ENCODE results near the gene PRCC.
"Not testable (repeated sequence)": the region's sequence is repeated elsewhere in the genome, so short reads cannot be mapped to it uniquely, and the experiment has no call there.

Gene PRCC

DNA sequence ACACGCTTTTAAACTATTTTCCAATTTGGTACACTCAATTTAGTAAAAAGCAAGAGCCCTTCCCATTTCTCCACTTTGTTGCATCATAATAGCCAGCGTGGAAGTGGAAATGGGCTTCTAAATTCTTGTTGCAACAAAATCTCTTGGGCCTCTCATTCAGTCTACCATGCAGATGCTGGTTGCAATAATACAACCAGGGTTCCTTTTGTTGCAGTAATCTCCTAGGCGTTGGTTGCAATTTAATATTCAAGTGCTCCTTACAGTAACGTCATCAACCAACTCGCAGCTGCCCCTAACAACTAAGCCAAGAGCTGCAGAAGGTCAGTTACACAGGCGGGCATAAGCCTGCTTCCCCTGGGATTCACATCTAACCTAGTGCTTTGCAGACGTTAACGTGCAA lies 13.1 kb upstream of the PRCC start:
- TF ChIP-seq, protein P1, sequence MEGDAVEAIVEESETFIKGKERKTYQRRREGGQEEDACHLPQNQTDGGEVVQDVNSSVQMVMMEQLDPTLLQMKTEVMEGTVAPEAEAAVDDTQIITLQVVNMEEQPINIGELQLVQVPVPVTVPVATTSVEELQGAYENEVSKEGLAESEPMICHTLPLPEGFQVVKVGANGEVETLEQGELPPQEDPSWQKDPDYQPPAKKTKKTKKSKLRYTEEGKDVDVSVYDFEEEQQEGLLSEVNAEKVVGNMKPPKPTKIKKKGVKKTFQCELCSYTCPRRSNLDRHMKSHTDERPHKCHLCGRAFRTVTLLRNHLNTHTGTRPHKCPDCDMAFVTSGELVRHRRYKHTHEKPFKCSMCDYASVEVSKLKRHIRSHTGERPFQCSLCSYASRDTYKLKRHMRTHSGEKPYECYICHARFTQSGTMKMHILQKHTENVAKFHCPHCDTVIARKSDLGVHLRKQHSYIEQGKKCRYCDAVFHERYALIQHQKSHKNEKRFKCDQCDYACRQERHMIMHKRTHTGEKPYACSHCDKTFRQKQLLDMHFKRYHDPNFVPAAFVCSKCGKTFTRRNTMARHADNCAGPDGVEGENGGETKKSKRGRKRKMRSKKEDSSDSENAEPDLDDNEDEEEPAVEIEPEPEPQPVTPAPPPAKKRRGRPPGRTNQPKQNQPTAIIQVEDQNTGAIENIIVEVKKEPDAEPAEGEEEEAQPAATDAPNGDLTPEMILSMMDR (IDR thresholded peaks at IDR 0.05), result no peak
- no peak for DNase-seq (ENCODE audit: low spot score)
- Histone ChIP-seq H3K27ac (no peak overlapping the region), H3K4me3 (no peak overlapping the region)

DNA sequence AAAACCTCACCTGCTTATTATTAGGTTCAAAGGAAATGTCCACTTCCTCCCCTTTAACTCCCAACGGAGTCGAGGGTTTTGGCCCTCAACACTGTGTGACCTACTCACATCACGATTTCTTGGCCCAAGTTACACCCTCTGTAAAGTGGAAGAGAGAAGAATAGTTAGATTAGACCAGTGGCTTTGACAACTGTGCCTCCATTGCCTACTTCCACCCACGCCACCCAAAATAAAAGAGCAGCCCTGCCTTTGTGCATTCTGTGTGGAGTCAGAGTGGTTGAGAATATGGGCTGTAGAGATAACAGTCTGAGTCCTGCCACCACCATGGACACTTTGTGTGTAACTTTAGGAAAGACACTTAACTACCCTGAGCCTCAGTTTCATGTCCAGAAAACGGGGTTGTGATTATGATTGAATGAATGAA lies 11.8 kb upstream of the PRCC start:
- H3K27ac ChIP-seq, result no peak overlapping the region
- TF ChIP-seq, protein P1 (IDR thresholded peaks at IDR 0.05), result no peak
- DNase-seq (ENCODE audit: low spot score), result no peak
- H3K4me3 ChIP-seq, result no peak overlapping the region

DNA sequence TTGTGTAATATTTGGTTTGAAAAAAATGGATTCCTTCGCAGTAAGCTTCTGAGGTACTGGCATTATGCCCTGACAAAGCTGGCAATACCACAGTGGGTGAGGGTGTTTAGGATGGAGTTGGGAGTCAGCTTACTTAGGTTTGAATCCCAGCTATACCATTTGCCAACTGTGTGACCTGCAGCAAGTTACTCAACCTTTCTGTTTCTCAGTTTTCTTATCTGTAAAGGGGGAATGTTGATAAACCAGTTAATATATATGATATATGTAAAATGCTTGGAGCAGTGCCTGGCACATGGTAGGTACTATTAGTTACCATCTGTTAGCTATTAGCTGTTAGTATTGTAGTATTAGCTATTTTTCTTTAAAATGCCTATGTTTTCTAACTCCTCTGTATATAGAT lies 11.0 kb upstream of the PRCC start:
- H3K27ac ChIP-seq, result no peak overlapping the region
- TF ChIP-seq, protein P1 (IDR thresholded peaks at IDR 0.05), result no peak
- H3K4me3 ChIP-seq, result no peak overlapping the region
- DNase-seq (ENCODE audit: low spot score), result no peak

DNA sequence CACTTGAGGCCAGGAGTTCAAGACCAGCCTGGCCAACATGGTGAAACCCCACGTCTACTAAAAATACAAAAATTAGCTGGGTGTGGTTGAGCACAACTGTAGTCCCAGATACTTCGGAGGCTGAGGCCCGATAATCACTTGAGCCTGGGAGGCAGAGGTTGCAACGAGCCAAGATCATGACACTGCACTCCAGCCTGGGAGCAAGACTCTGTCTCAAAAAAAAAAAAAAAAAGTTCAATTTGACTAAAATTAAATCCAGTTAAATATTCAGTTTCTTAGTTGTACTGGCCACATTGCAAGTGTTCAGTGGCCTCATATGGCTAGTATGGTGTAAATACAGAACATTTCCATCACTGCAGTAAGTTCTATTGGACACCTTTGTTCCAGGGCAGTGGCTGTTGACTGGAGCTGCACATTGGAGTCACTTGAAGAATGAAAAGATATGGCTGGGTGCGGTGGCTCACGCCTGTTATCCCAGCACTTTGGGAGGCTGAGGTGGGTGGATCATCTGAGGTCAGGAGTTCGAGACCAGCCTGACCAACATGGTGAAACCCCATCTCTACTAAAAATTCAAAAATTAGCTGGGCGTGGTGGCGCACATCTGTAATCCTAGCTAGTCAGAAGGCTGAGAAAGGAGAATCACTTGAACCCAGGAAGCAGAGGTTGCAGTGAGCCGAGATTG lies 9.6 kb upstream of the PRCC start:
- DNase-seq (ENCODE audit: low spot score); H3K27ac ChIP-seq; H3K4me3 ChIP-seq: not testable (repeated sequence)

DNA sequence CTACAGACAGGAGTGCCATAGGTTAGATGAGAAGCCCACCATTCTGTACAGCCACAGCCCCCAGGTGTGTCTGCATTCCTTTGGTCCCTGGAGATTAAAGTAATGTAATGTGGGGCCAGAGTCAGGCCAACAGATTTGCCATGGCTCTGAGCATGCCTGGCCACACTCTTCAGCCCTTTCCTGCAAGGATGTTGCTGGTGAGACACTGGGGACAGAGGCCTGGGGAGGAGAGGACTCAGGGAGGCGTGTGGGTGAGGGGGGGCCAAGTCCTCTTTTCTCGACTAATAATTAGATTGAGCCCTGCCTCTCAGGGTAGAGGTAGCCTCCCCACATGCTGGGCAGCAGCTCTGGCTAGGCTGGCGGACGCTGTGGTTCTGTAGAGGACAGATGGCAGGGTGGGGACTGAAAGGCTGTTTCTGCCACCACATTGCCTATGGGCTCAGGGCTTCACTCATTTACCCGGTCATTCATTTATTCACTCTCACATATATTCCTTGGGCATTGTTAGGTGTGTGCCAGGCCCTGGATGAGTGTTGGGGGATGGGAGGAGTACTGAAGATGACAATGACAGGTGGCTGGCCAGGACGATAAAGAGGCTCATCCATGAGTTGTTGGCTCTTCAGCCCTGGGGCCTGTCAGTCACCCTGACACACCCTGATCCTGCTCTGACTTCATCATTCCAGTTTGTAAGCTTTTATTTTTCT lies 7.1 kb upstream of the PRCC start:
- Histone ChIP-seq H3K4me3 (no peak overlapping the region), H3K27ac (no peak overlapping the region)
- TF ChIP-seq, protein P1 (IDR thresholded peaks at IDR 0.05), result no peak
- DNase-seq (ENCODE audit: low spot score), result no peak

DNA sequence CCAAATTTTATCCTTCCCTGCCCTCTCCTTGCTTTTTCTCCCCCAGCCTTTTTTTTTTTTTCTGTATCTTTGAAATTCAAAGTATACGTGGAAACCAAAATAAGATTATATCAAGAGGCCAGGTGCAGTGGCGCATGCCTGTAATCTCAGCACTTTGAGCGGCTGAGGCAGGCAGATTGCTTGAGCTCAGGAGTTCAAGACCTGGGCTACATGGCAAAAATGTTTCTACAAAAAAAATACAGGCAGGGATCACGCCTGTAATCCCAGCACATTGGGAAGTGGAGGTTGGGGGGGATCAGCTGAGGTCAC lies 6.6 kb upstream of the PRCC start:
- no peak overlapping the region for H3K4me3 ChIP-seq
- H3K27ac ChIP-seq, result no peak overlapping the region
- DNase-seq (ENCODE audit: low spot score), result no peak
- TF ChIP-seq, protein P1 (IDR thresholded peaks at IDR 0.05), result no peak

DNA sequence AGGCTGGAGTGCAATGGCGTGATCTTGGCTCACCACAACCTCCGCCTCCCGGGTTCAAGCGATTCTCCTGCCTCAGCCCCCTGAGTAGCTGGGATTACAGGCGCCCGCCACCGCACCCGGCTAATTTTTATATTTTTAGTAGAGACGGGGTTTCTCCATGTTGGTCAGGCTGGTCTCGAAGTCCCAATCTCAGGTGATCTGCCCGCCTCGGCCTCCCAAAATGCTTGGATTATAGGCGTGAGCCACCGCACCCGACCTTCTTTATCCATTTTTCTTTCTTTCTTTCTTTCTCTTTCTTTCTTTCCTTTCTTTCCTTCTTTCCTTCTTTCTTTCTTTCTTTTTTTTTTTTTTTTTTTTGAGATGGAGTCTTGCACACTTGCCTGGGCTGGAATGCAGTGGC lies 2.2 kb upstream of the PRCC start:
- not testable (repeated sequence) for H3K4me3 ChIP-seq; DNase-seq (ENCODE audit: low spot score); H3K27ac ChIP-seq

DNA sequence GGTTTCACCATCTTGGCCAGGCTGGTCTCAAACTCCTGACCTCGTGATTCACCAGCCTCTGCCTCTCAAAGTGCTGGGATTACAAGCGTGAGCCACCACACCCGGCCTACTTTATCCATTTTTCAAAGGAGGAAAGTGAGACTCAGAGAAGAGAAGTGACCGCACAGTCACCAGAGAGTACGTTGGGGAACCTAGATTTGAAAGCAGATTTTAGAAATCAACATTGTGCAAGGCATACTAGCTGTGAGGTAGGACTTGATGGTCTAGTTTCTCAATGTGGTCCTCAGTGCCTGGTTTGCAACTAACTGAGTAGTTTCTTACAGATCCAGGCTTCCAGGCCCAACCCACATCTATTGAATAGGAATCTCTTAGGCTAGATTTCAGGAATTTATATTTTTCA lies 1.7 kb upstream of the PRCC start:
- TF ChIP-seq, protein P1 (IDR thresholded peaks at IDR 0.05), result no peak
- Histone ChIP-seq H3K4me3 (no peak overlapping the region), H3K27ac (no peak overlapping the region)
- DNase-seq (ENCODE audit: low spot score), result no peak

Measured in coronary artery (tissue), 2 donors.